Subcutaneous abdominal adipose tissue (tissue), 5 donors: ENCODE measurements around the gene CXCR5.

Experiments used
- H3K27ac ChIP-seq: one replicate; pipeline ENCODE4 v1.7.0; 2013; ENCODE audit warnings: low read depth, mild to moderate bottlenecking, inconsistent platforms, low read length, moderate library complexity
- H3K27me3 ChIP-seq, 5 donors: one replicate each; pipeline ENCODE4 v1.7.0; 2013; ENCODE audit warnings: low read length in 5 of 5, inconsistent platforms in 1 of 5; ENCODE audit not compliant: control insufficient read depth in 5 of 5, insufficient read depth in 4 of 5
- H3K36me3 ChIP-seq, 5 donors: one replicate each; pipeline ENCODE4 v1.7.0; 2013; ENCODE audit warnings: low read length in 5 of 5; ENCODE audit not compliant: control insufficient read depth in 5 of 5, insufficient read depth in 5 of 5
- H3K4me1 ChIP-seq, 5 donors: one replicate each; pipeline ENCODE4 v1.7.0; 2013; ENCODE audit warnings: low read length in 5 of 5, mild to moderate bottlenecking in 3 of 5, moderate library complexity in 1 of 5; ENCODE audit not compliant: control insufficient read depth in 5 of 5, insufficient read depth in 5 of 5
- H3K4me3 ChIP-seq, 5 donors: one replicate each; pipeline ENCODE4 v1.7.0; 2013; ENCODE audit warnings: low read length in 5 of 5, low read depth in 1 of 5
- H3K9ac ChIP-seq, 5 donors: one replicate each; pipeline ENCODE4 v1.7.0; 2013; ENCODE audit warnings: low read length in 5 of 5, mild to moderate bottlenecking in 4 of 5, moderate library complexity in 3 of 5
- H3K9me3 ChIP-seq, 5 donors: one replicate each; pipeline ENCODE4 v1.7.0; 2013; ENCODE audit warnings: low read length in 5 of 5; ENCODE audit not compliant: control insufficient read depth in 5 of 5
- donor health status: healthy.
- donor health status: healthy.
- donor health status: healthy.
- donor health status: healthy.
- donor health status: healthy.

The CXCR5 gene

GRCh38 chr11:118886681-118887111 lies 3.0 kb downstream of the CXCR5 start:
- H3K36me3 ChIP-seq: no peaks in the 10 kb centered on the region
- no peak overlapping the region for H3K27ac ChIP-seq
- no peaks in the 10 kb centered on the region for H3K9me3 ChIP-seq
- H3K27me3 ChIP-seq: no peaks in the 10 kb centered on the region
- H3K4me3 ChIP-seq: no peak overlapping the region
- H3K4me1 ChIP-seq: peaks cover 11 to 35% (median 33%) of the 10 kb centered on the region in 5 donors
- H3K9ac ChIP-seq: no peak overlapping the region

GRCh38 chr11:118887206-118887605 lies 3.5 kb downstream of the CXCR5 start:
- no peaks in the 10 kb centered on the region for H3K27me3 ChIP-seq
- no peaks in the 10 kb centered on the region for H3K36me3 ChIP-seq
- no peak overlapping the region for H3K9ac ChIP-seq
- H3K4me1 ChIP-seq: peaks cover 11 to 35% (median 33%) of the 10 kb centered on the region in 5 donors
- no peaks in the 10 kb centered on the region for H3K9me3 ChIP-seq
- no peak overlapping the region for H3K4me3 ChIP-seq
- no peak overlapping the region for H3K27ac ChIP-seq

- Histone ChIP-seq H3K9me3 (no peaks in the 10 kb centered on the region), H3K27me3 (no peaks in the 10 kb centered on the region), H3K27ac (no peak overlapping the region), H3K4me3 (no peak overlapping the region), H3K36me3 (no peaks in the 10 kb centered on the region), H3K4me1 (peaks cover 11 to 35% (median 33%) of the 10 kb centered on the region in 5 donors), H3K9ac (no peak overlapping the region)
Observed at GRCh38 chr11:118888398-118888797, 4.7 kb downstream of the CXCR5 start.

- Histone ChIP-seq H3K4me1 (peaks cover 8 to 33% (median 31%) of the 10 kb centered on the region in 5 donors), H3K9me3 (no peaks in the 10 kb centered on the region), H3K36me3 (peaks cover 0 to 8% (median 3%) of the 10 kb centered on the region in 5 donors), H3K9ac (no peak overlapping the region), H3K27me3 (no peaks in the 10 kb centered on the region), H3K4me3 (no peak overlapping the region), H3K27ac (peak overlapping the region; percentile 11)
Observed at GRCh38 chr11:118889797-118890196, 6.1 kb downstream of the CXCR5 start.

- Histone ChIP-seq H3K27ac (no peak overlapping the region), H3K4me1 (peaks cover 8 to 33% (median 27%) of the 10 kb centered on the region in 5 donors), H3K27me3 (no peaks in the 10 kb centered on the region), H3K9me3 (no peaks in the 10 kb centered on the region), H3K4me3 (no peak overlapping the region), H3K9ac (no peak overlapping the region), H3K36me3 (peaks cover 0 to 20% (median 12%) of the 10 kb centered on the region in 5 donors)
Observed at GRCh38 chr11:118892514-118892913, 8.8 kb downstream of the CXCR5 start.

- Histone ChIP-seq H3K4me3 (no peak overlapping the region), H3K36me3 (peaks cover 0 to 23% (median 15%) of the 10 kb centered on the region in 5 donors), H3K4me1 (peaks cover 6 to 28% (median 23%) of the 10 kb centered on the region in 5 donors), H3K27ac (no peak overlapping the region), H3K27me3 (no peaks in the 10 kb centered on the region), H3K9ac (no peak overlapping the region), H3K9me3 (no peaks in the 10 kb centered on the region)
Observed at GRCh38 chr11:118892964-118893363, 9.3 kb downstream of the CXCR5 start.

- no peak overlapping the region for H3K27ac ChIP-seq
- H3K4me1 ChIP-seq: peaks cover 2 to 21% (median 16%) of the 10 kb centered on the region in 5 donors
Observed at GRCh38 chr11:118893662-118894061, 10.0 kb downstream of the CXCR5 start.

GRCh38 chr11:118894192-118894591 lies 10.5 kb downstream of the CXCR5 start:
- Histone ChIP-seq H3K9me3 (no peaks in the 10 kb centered on the region), H3K27ac (no peak overlapping the region), H3K9ac (no peak overlapping the region), H3K4me3 (no peak overlapping the region), H3K4me1 (peaks cover 2 to 16% (median 11%) of the 10 kb centered on the region in 5 donors), H3K27me3 (no peaks in the 10 kb centered on the region), H3K36me3 (peaks cover 0 to 32% (median 24%) of the 10 kb centered on the region in 5 donors)

More at GRCh38 chr11:118893662-118894061, 10.0 kb downstream of the CXCR5 start:
- H3K9ac ChIP-seq: no peak overlapping the region
- H3K36me3 ChIP-seq: peaks cover 0 to 27% (median 19%) of the 10 kb centered on the region in 5 donors
- H3K27me3 ChIP-seq: no peaks in the 10 kb centered on the region
- H3K9me3 ChIP-seq: no peaks in the 10 kb centered on the region
- no peak overlapping the region for H3K4me3 ChIP-seq

GRCh38 chr11:118895093-118896039 lies 11.7 kb downstream of the CXCR5 start:
- no peak overlapping the region for H3K9ac ChIP-seq
- H3K4me3 ChIP-seq: no peak overlapping the region
- no peaks in the 10 kb centered on the region for H3K9me3 ChIP-seq
- peaks cover 0 to 15% (median 6%) of the 10 kb centered on the region in 5 donors for H3K4me1 ChIP-seq
- peaks cover 0 to 43% (median 35%) of the 10 kb centered on the region in 5 donors for H3K36me3 ChIP-seq
- no peak overlapping the region for H3K27ac ChIP-seq
- no peaks in the 10 kb centered on the region for H3K27me3 ChIP-seq

GRCh38 chr11:118896472-118896913 lies 12.8 kb downstream of the CXCR5 start:
- Histone ChIP-seq H3K27me3 (no peaks in the 10 kb centered on the region), H3K4me1 (peaks cover 0 to 13% (median 6%) of the 10 kb centered on the region in 5 donors), H3K9ac (peak overlapping the region in 1 of 5 donors; percentile 41), H3K9me3 (no peaks in the 10 kb centered on the region), H3K27ac (no peak overlapping the region), H3K36me3 (peaks cover 0 to 54% (median 46%) of the 10 kb centered on the region in 5 donors), H3K4me3 (no peak overlapping the region)
